NCI-H2227 treated with DMSO at 0.1 percent for 48 hours (cell line): Measurements from ENCODE around the gene TMEM95.

Source experiments
- DNase-seq: peaks from one replicate; lab custom pipeline; 2025; lab: John Stamatoyannopoulos, UW

The TMEM95 gene

GRCh38 chr17:7379134-7379533, 24.2 kb downstream of the TMEM95 start:
- DNase-seq = no peak

GRCh38 chr17:7380321-7380720, 25.4 kb downstream of the TMEM95 start:
- DNase-seq = no peak

- DNase-seq = no peak
Measured at GRCh38 chr17:7380855-7381683, 26.1 kb downstream of the TMEM95 start, which contains the start of gene TNK1. TNK1 (plus strand) TSS chr17:7381089; CDS start chr17:7382927, 1,838 bp downstream.

- DNase-seq = no peak
Measured at GRCh38 chr17:7382901-7383300, 27.9 kb downstream of the TMEM95 start.

- no peak for DNase-seq
Measured at GRCh38 chr17:7383371-7383741, 28.4 kb downstream of the TMEM95 start.

GRCh38 chr17:7383742-7384488, 29.0 kb downstream of the TMEM95 start:
- no peak for DNase-seq

GRCh38 chr17:7384489-7385081, 29.6 kb downstream of the TMEM95 start:
- DNase-seq = no peak

GRCh38 chr17:7388856-7389255, 33.9 kb downstream of the TMEM95 start:
- no peak for DNase-seq

- no peak for DNase-seq
Measured at GRCh38 chr17:7389924-7390910, 35.3 kb downstream of the TMEM95 start.

GRCh38 chr17:7391307-7391706, 36.4 kb downstream of the TMEM95 start:
- DNase-seq = no peak

GRCh38 chr17:7392696-7393612, 38.0 kb downstream of the TMEM95 start:
- DNase-seq = no peak

GRCh38 chr17:7393613-7394451, 38.9 kb downstream of the TMEM95 start:
- DNase-seq = no peak

GRCh38 chr17:7394452-7395191, 39.7 kb downstream of the TMEM95 start, which contains the start of gene PLSCR3:
PLSCR3 (minus strand) TSS chr17:7394525; CDS start chr17:7394110, 415 bp downstream.
- peak; percentile 53 for DNase-seq

- DNase-seq = no peak
Measured at GRCh38 chr17:7396147-7396546, 41.2 kb downstream of the TMEM95 start.

GRCh38 chr17:7398612-7399011, 43.7 kb downstream of the TMEM95 start:
- DNase-seq = no peak

- DNase-seq = no peak
Measured at GRCh38 chr17:7403043-7403726, 48.2 kb downstream of the TMEM95 start.

- DNase-seq = no peak
Measured at GRCh38 chr17:7403727-7403976, 48.7 kb downstream of the TMEM95 start.

GRCh38 chr17:7403977-7404736, 49.2 kb downstream of the TMEM95 start, which contains the start of gene TMEM256:
TMEM256 (minus strand) TSS chr17:7404097; CDS start chr17:7404084, 13 bp downstream.
- peak; percentile 95 for DNase-seq
